ENCODE data around the gene STARD3.

STARD3 gene

DNA sequence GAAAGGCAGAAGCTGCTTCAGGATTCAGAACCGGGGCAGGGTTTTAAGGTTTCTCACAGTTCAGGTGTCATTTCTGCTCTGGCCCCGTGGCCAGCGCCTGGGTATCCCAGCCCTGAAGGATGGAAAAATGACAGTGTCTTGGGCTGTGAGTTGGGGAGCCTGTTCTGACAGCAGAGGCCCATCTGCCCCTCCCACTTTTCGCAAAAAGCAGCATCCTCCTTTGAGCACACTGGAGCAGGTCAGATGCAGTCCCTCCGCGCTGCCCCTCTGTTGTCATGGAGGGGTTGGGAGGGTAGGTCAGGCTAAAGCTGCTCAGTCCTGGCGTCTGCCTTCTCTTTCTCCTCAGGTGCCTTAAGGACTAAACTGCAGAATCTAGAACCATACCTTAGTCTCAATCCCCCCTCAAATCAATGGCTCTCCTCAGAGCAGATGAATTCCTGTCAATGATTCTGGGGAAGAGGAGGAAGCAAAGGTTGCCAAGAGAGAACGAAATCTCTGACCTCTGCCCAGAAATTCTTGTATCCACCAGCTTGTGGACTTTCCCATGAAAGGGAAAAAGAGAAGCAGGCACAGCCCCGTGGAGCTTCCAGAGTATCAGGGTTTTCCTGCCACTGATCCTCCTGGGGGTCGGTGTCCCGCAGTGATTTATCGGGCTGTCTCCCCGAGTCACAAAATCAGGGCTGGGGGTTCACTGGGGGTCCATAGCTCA is 36.5 kb upstream of the STARD3 start:
- H3K79me2 ChIP-seq (ENCODE audit: control insufficient read depth, insufficient read depth, low read length, poor library complexity): no peaks in the 10 kb centered on the region
- peaks cover 14% of the 10 kb centered on the region for H3K9me3 ChIP-seq (ENCODE audit: insufficient read depth, low read depth, low read length)
- H2BK120ac ChIP-seq (ENCODE audit: insufficient read depth, low read length, poor library complexity): no peak overlapping the region
- no CpG with 5 or more reads among the region's 13 CpGs for WGBS (ENCODE audit: extremely low coverage, insufficient coverage, insufficient read length)
- H2BK12ac ChIP-seq (ENCODE audit: low read length): no peak overlapping the region
- no peak overlapping the region for H4K91ac ChIP-seq (ENCODE audit: low read depth, low read length)
- H2AK5ac ChIP-seq (ENCODE audit: low read length): no peak overlapping the region
- no peaks in the 10 kb centered on the region for H3K79me1 ChIP-seq (ENCODE audit: low read length)
- no peaks in the 10 kb centered on the region for H3K36me3 ChIP-seq (ENCODE audit: control insufficient read depth in 1 of 2, insufficient read depth in 2 of 2, low read length in 2 of 2)
- no peak overlapping the region for H3K9ac ChIP-seq (ENCODE audit: low read length)
- no peak overlapping the region for H3K23ac ChIP-seq (ENCODE audit: low read length)
- H3K14ac ChIP-seq (ENCODE audit: low read length): no peak overlapping the region
- H3K18ac ChIP-seq (ENCODE audit: low read length): no peak overlapping the region
- DNase-seq: no peak
- H3K27me3 ChIP-seq (ENCODE audit: insufficient read depth, low read length): peaks cover 95% of the 10 kb centered on the region
- H3K4me1 ChIP-seq (ENCODE audit: control insufficient read depth in 1 of 2, insufficient read depth in 2 of 2, low read length in 2 of 2): no peaks in the 10 kb centered on the region
- no peak overlapping the region for H3K4ac ChIP-seq (ENCODE audit: low read depth, low read length)
- H2BK5ac ChIP-seq (ENCODE audit: low read depth, low read length, poor library complexity): no peak overlapping the region
- H4K12ac ChIP-seq (ENCODE audit: low read depth, low read length): no peak overlapping the region
- no peak overlapping the region for H2AFZ ChIP-seq (ENCODE audit: insufficient read depth, low read length, poor library complexity)
- H3K27ac ChIP-seq (ENCODE audit: low read depth, low read length): no peak overlapping the region
- no peak overlapping the region for H3K4me3 ChIP-seq (ENCODE audit: low read depth, low read length)
- H4K8ac ChIP-seq (ENCODE audit: low read depth, low read length): no peak overlapping the region
- no peak overlapping the region for H3K4me2 ChIP-seq (ENCODE audit: low read length)

GRCh38 chr17:39600997-39601597 is 35.8 kb upstream of the STARD3 start:
- Histone ChIP-seq H3K27me3 (ENCODE audit: insufficient read depth, low read length) (peaks cover 95% of the 10 kb centered on the region), H3K36me3 (ENCODE audit: control insufficient read depth in 1 of 2, insufficient read depth in 2 of 2, low read length in 2 of 2) (no peaks in the 10 kb centered on the region), H2AFZ (ENCODE audit: insufficient read depth, low read length, poor library complexity) (no peak overlapping the region), H3K4me1 (ENCODE audit: control insufficient read depth in 1 of 2, insufficient read depth in 2 of 2, low read length in 2 of 2) (no peaks in the 10 kb centered on the region), H3K9ac (ENCODE audit: low read length) (no peak overlapping the region), H3K9me3 (ENCODE audit: insufficient read depth, low read depth, low read length) (peaks cover 11% of the 10 kb centered on the region), H3K14ac (ENCODE audit: low read length) (no peak overlapping the region), H2BK5ac (ENCODE audit: low read depth, low read length, poor library complexity) (no peak overlapping the region), H3K4me2 (ENCODE audit: low read length) (no peak overlapping the region), H2AK5ac (ENCODE audit: low read length) (no peak overlapping the region), H3K4me3 (ENCODE audit: low read depth, low read length) (peak overlapping the region; percentile 52), H3K23ac (ENCODE audit: low read length) (no peak overlapping the region), H3K79me1 (ENCODE audit: low read length) (no peaks in the 10 kb centered on the region), H2BK120ac (ENCODE audit: insufficient read depth, low read length, poor library complexity) (no peak overlapping the region), H3K4ac (ENCODE audit: low read depth, low read length) (no peak overlapping the region), H4K8ac (ENCODE audit: low read depth, low read length) (no peak overlapping the region), H3K79me2 (ENCODE audit: control insufficient read depth, insufficient read depth, low read length, poor library complexity) (no peaks in the 10 kb centered on the region), H4K12ac (ENCODE audit: low read depth, low read length) (no peak overlapping the region), H3K27ac (ENCODE audit: low read depth, low read length) (no peak overlapping the region), H4K91ac (ENCODE audit: low read depth, low read length) (no peak overlapping the region), H3K18ac (ENCODE audit: low read length) (no peak overlapping the region), H2BK12ac (ENCODE audit: low read length) (no peak overlapping the region)
- no peak for DNase-seq
- WGBS (ENCODE audit: extremely low coverage, insufficient coverage, insufficient read length): no CpG with 5 or more reads among the region's 21 CpGs

- no peak overlapping the region for H3K23ac ChIP-seq (ENCODE audit: low read length)
- WGBS (ENCODE audit: extremely low coverage, insufficient coverage, insufficient read length): no CpG with 5 or more reads among the region's 12 CpGs
- no peak overlapping the region for H2BK5ac ChIP-seq (ENCODE audit: low read depth, low read length, poor library complexity)
- no peaks in the 10 kb centered on the region for H3K79me1 ChIP-seq (ENCODE audit: low read length)
- H3K4me3 ChIP-seq (ENCODE audit: low read depth, low read length): no peak overlapping the region
- no peaks in the 10 kb centered on the region for H3K79me2 ChIP-seq (ENCODE audit: control insufficient read depth, insufficient read depth, low read length, poor library complexity)
- H2AFZ ChIP-seq (ENCODE audit: insufficient read depth, low read length, poor library complexity): no peak overlapping the region
- no peak overlapping the region for H3K18ac ChIP-seq (ENCODE audit: low read length)
- H4K12ac ChIP-seq (ENCODE audit: low read depth, low read length): no peak overlapping the region
- no peaks in the 10 kb centered on the region for H3K4me1 ChIP-seq (ENCODE audit: control insufficient read depth in 1 of 2, insufficient read depth in 2 of 2, low read length in 2 of 2)
- no peak overlapping the region for H2BK120ac ChIP-seq (ENCODE audit: insufficient read depth, low read length, poor library complexity)
- H2BK12ac ChIP-seq (ENCODE audit: low read length): no peak overlapping the region
- DNase-seq: no peak
- H3K9ac ChIP-seq (ENCODE audit: low read length): no peak overlapping the region
- H3K36me3 ChIP-seq (ENCODE audit: control insufficient read depth in 1 of 2, insufficient read depth in 2 of 2, low read length in 2 of 2): no peaks in the 10 kb centered on the region
- H3K14ac ChIP-seq (ENCODE audit: low read length): no peak overlapping the region
- H3K4me2 ChIP-seq (ENCODE audit: low read length): no peak overlapping the region
- H4K91ac ChIP-seq (ENCODE audit: low read depth, low read length): no peak overlapping the region
- H2AK5ac ChIP-seq (ENCODE audit: low read length): no peak overlapping the region
- H3K27me3 ChIP-seq (ENCODE audit: insufficient read depth, low read length): peaks cover 95% of the 10 kb centered on the region
- H3K27ac ChIP-seq (ENCODE audit: low read depth, low read length): no peak overlapping the region
- H3K9me3 ChIP-seq (ENCODE audit: insufficient read depth, low read depth, low read length): peaks cover 13% of the 10 kb centered on the region
- H3K4ac ChIP-seq (ENCODE audit: low read depth, low read length): no peak overlapping the region
- H4K8ac ChIP-seq (ENCODE audit: low read depth, low read length): no peak overlapping the region
These were observed 35.0 kb upstream of the STARD3 start for GRCh38 chr17:39601758-39602532.

DNA sequence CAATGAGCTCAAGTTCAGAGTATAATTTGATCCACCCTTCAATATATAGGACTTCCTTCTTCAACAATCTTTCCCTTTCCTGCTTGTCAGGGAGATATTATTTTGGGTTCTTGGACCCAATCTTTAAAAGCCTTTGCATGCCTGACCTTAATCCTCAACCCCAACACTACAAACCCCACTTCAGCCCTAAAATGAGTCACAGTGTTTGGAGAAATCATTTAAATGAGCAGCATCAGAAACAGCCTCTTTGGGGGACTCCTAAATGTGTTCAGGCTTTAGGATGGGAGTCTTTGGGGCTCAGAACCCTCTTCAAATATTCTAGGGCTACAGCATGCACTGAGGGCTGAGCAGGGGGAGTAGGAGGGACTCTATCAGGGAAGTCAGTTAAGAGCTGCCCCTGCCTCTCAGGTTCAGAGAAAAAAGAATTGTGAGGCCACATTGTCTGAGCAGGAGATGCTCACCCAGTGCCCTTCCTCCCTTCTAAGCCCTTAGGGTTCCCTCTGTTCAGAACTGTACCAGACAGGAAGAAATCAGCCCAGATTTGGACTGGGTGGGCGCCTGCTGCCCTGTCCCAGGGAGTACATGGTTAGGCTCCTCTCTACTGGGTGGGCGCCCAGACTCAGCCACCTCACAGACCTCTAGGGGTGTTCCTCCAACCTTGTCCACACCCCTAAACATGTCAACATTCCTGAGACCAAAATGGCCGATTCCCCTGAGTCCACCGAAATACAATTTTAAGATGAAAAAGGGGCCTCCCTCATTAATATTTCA is 34.2 kb upstream of the STARD3 start:
- H3K27me3 ChIP-seq (ENCODE audit: insufficient read depth, low read length): peaks cover 95% of the 10 kb centered on the region
- no peak overlapping the region for H3K23ac ChIP-seq (ENCODE audit: low read length)
- H3K4ac ChIP-seq (ENCODE audit: low read depth, low read length): no peak overlapping the region
- H4K12ac ChIP-seq (ENCODE audit: low read depth, low read length): no peak overlapping the region
- H4K8ac ChIP-seq (ENCODE audit: low read depth, low read length): no peak overlapping the region
- H2BK120ac ChIP-seq (ENCODE audit: insufficient read depth, low read length, poor library complexity): no peak overlapping the region
- H2BK5ac ChIP-seq (ENCODE audit: low read depth, low read length, poor library complexity): no peak overlapping the region
- no CpG with 5 or more reads among the region's 4 CpGs for WGBS (ENCODE audit: extremely low coverage, insufficient coverage, insufficient read length)
- H2AK5ac ChIP-seq (ENCODE audit: low read length): no peak overlapping the region
- no peak overlapping the region for H3K27ac ChIP-seq (ENCODE audit: low read depth, low read length)
- no peaks in the 10 kb centered on the region for H3K79me2 ChIP-seq (ENCODE audit: control insufficient read depth, insufficient read depth, low read length, poor library complexity)
- no peak for DNase-seq
- H2AFZ ChIP-seq (ENCODE audit: insufficient read depth, low read length, poor library complexity): no peak overlapping the region
- H3K79me1 ChIP-seq (ENCODE audit: low read length): no peaks in the 10 kb centered on the region
- no peaks in the 10 kb centered on the region for H3K36me3 ChIP-seq (ENCODE audit: control insufficient read depth in 1 of 2, insufficient read depth in 2 of 2, low read length in 2 of 2)
- no peak overlapping the region for H3K18ac ChIP-seq (ENCODE audit: low read length)
- H3K9me3 ChIP-seq (ENCODE audit: insufficient read depth, low read depth, low read length): peaks cover 12% of the 10 kb centered on the region
- H3K9ac ChIP-seq (ENCODE audit: low read length): no peak overlapping the region
- no peak overlapping the region for H4K91ac ChIP-seq (ENCODE audit: low read depth, low read length)
- no peak overlapping the region for H2BK12ac ChIP-seq (ENCODE audit: low read length)
- H3K4me2 ChIP-seq (ENCODE audit: low read length): no peak overlapping the region
- no peak overlapping the region for H3K14ac ChIP-seq (ENCODE audit: low read length)
- no peak overlapping the region for H3K4me3 ChIP-seq (ENCODE audit: low read depth, low read length)
- no peaks in the 10 kb centered on the region for H3K4me1 ChIP-seq (ENCODE audit: control insufficient read depth in 1 of 2, insufficient read depth in 2 of 2, low read length in 2 of 2)
